ENCODE results near the gene DLEC1.
"Not testable (repeated sequence)": the region's sequence is repeated elsewhere in the genome, so short reads cannot be mapped to it uniquely, and the experiment has no call there.

The DLEC1 gene

GRCh38 chr3:38127611-38128302, 88.7 kb downstream of the DLEC1 start:
- no peak for DNase-seq

GRCh38 chr3:38128303-38128655, 89.3 kb downstream of the DLEC1 start:
- DNase-seq: no peak

- DNase-seq: no peak
Observed at GRCh38 chr3:38129058-38129457, 90.0 kb downstream of the DLEC1 start.

GRCh38 chr3:38130631-38131065, 91.6 kb downstream of the DLEC1 start:
- DNase-seq: no peak

GRCh38 chr3:38131621-38132369, 92.8 kb downstream of the DLEC1 start:
- DNase-seq: no peak

GRCh38 chr3:38133209-38133556, 94.2 kb downstream of the DLEC1 start:
- no peak for DNase-seq

- no peak for DNase-seq
Observed at GRCh38 chr3:38133557-38134405, 94.8 kb downstream of the DLEC1 start.

GRCh38 chr3:38134517-38135143, 95.6 kb downstream of the DLEC1 start:
- DNase-seq: not testable (repeated sequence)

- DNase-seq: not testable (repeated sequence)
Observed at GRCh38 chr3:38135621-38136277, 96.7 kb downstream of the DLEC1 start.

- no peak for DNase-seq
Observed at GRCh38 chr3:38136393-38136776, 97.4 kb downstream of the DLEC1 start.

- peak; percentile 97 for DNase-seq
Observed at GRCh38 chr3:38136777-38137614, 98.0 kb downstream of the DLEC1 start, which contains the start of gene ACAA1. Gene ACAA1, minus strand, starts transcription at chr3:38137127. Its CDS starts 92 bp downstream, at chr3:38137035.

- DNase-seq: no peak
Observed at GRCh38 chr3:38137615-38138348, 98.8 kb downstream of the DLEC1 start.

- DNase-seq: peak; percentile 92
Observed at GRCh38 chr3:38138349-38139190, 99.6 kb downstream of the DLEC1 start, which contains the start of gene MYD88. Gene MYD88, plus strand, starts transcription at chr3:38138661. Its CDS starts 40 bp downstream, at chr3:38138701.

GRCh38 chr3:38139191-38139590, 100.2 kb downstream of the DLEC1 start:
- DNase-seq: no peak

GRCh38 chr3:38139652-38140051, 100.6 kb downstream of the DLEC1 start:
- peak; percentile 21 for DNase-seq

- DNase-seq: no peak
Observed at GRCh38 chr3:38140326-38141172, 101.5 kb downstream of the DLEC1 start.

- DNase-seq: no peak
Observed at GRCh38 chr3:38141173-38141951, 102.4 kb downstream of the DLEC1 start.

GRCh38 chr3:38141952-38142273, 102.9 kb downstream of the DLEC1 start:
- no peak for DNase-seq

All from retina (tissue), 1 donor.